GM12878 (cell line): ENCODE results near the gene DNMT3A. TPM values are rescaled to one million over a fixed set of nuclear protein-coding genes. Genes with fewer than 3 reads are reported as not detected.
A peak's percentile ranks its signal among the peaks of the same experiment; 100 is the strongest.

Source experiments
- ATAC-seq: fragments of 200-7000 bp; cut with Tn5 transposase; 3 replicates; pipeline ENCODE4 v1.9.1; 2020; ENCODE audit warnings: mild to moderate bottlenecking, moderate library complexity
- BruUV-seq: library from RNA; stranded (reverse); fragments of 400-500 nt; replicated peaks from 2 replicates; lab custom pipeline; 2021; lab: Mats Ljungman, UMichigan
- CTCF ChIA-PET: fragments of 300-600 bp; sonication (Branson Sonifier 250); formaldehyde crosslinking; extraction: SDS; loops from one replicate; lab custom pipeline; 2021; ENCODE audit warnings: inconsistent platforms; lab: Yijun Ruan, JAX
- POLR2A ChIA-PET: fragments of 350-600 bp; formaldehyde crosslinking; extraction: SDS; loops from one replicate; lab custom pipeline; 2021; ENCODE audit warnings: inconsistent platforms; lab: Charles Lee
- RAD21 ChIA-PET: fragments of 300-600 bp; sonication (Branson Sonifier 250); formaldehyde crosslinking; loops from one replicate; lab custom pipeline; 2023; ENCODE audit warnings: antibody characterized with exemption; ENCODE audit not compliant: unreplicated experiment; lab: Charles Lee
- SMC1A ChIA-PET: fragments of 300-600 bp; sonication (Branson Sonifier 250); formaldehyde crosslinking; loops from one replicate; lab custom pipeline; 2023; ENCODE audit not compliant: unreplicated experiment, uncharacterized antibody; lab: Charles Lee
- DNase-seq: peaks from one replicate; pipeline ENCODE4 v3.0.0-alpha.2; 2011; ENCODE audit warnings: low read depth, low spot score
- FAIRE-seq: peaks from 3 replicates; lab custom pipeline; 2011; peaks lifted over from hg19 to GRCh38; lab: Jason Lieb, UNC
- H2AFZ ChIP-seq: 2 replicates; pipeline ENCODE4 v1.6.0; 2011; ENCODE audit warnings: low read depth, low read length, control low read depth; ENCODE audit not compliant: control insufficient read depth
- H3K27ac ChIP-seq: 2 replicates; pipeline ENCODE4 v1.5.1; 2011; ENCODE audit warnings: control low read depth; ENCODE audit not compliant: control insufficient read depth, insufficient read depth
- H3K27me3 ChIP-seq, 2 experiments: replicated peaks in 1 of 2; 2 replicates each; pipeline versions ENCODE4 v1.6.0 to v1.6.1; 2011; ENCODE audit warnings: low read length in 1 of 2; ENCODE audit not compliant: control insufficient read depth in 2 of 2, insufficient read depth in 2 of 2
- H3K36me3 ChIP-seq, 2 experiments: 2 replicates each; pipeline ENCODE4 v1.5.1; 2011; ENCODE audit warnings: low read length in 1 of 2; ENCODE audit not compliant: control insufficient read depth in 2 of 2, insufficient read depth in 2 of 2
- H3K4me1 ChIP-seq: 2 replicates; pipeline ENCODE4 v1.6.1; 2011; ENCODE audit warnings: mild to moderate bottlenecking, low read length, moderate library complexity, mixed read lengths; ENCODE audit not compliant: control insufficient read depth, insufficient read depth
- H3K4me2 ChIP-seq: 2 replicates; pipeline ENCODE4 v1.6.0; 2011; ENCODE audit warnings: control low read depth; ENCODE audit not compliant: control insufficient read depth, insufficient read depth
- H3K4me3 ChIP-seq: fragments of 200-600 bp; sonication (generic); 2 replicates; pipeline ENCODE4 v1.5.1; 2016
- H3K79me2 ChIP-seq: 2 replicates; pipeline ENCODE4 v1.6.0; 2011; ENCODE audit warnings: low read length; ENCODE audit not compliant: control insufficient read depth, insufficient read depth
- H3K9ac ChIP-seq: 2 replicates; pipeline ENCODE4 v1.8.0; 2011; ENCODE audit warnings: low read length, control low read depth, mixed read lengths; ENCODE audit not compliant: control insufficient read depth, insufficient read depth
- H3K9me3 ChIP-seq: replicated peaks from 3 replicates; pipeline ENCODE4 v1.5.1; 2011; ENCODE audit warnings: mild to moderate bottlenecking, low read length; ENCODE audit not compliant: control insufficient read depth, insufficient read depth
- H4K20me1 ChIP-seq: 2 replicates; pipeline ENCODE4 v1.6.0; 2011; ENCODE audit not compliant: control insufficient read depth, insufficient read depth
- CBX3 ChIP-seq: fragments of 200-600 bp; sonication (generic); IDR thresholded peaks from 2 replicates; pipeline ENCODE4 v1.6.1; 2016; ENCODE audit warnings: low read depth, borderline replicate concordance
- EP300 ChIP-seq, 2 experiments: fragments of 150-350 bp in 1 of 2; IDR thresholded peaks; 2 replicates each; pipeline ENCODE4 v1.6.1; 2011 to 2012; ENCODE audit warnings: low read depth in 2 of 2, low read length in 2 of 2, borderline replicate concordance in 1 of 2, improper control_type of control experiment in 1 of 2, inconsistent platforms in 1 of 2; ENCODE audit not compliant: control insufficient read depth in 1 of 2
- HCFC1 ChIP-seq: fragments of 150-350 bp; IDR thresholded peaks from 2 replicates; pipeline ENCODE4 v1.6.1; 2014; ENCODE audit warnings: low read length
- IKZF1 ChIP-seq: fragments of 450-650 bp; conservative IDR thresholded peaks from 2 replicates; pipeline ENCODE4 v1.6.1; 2017; ENCODE audit warnings: antibody characterized with exemption, mild to moderate bottlenecking
- IKZF2 ChIP-seq, 2 experiments: fragments of 450-650 bp; IDR thresholded peaks; 2 replicates each; pipeline ENCODE4 v1.6.1; 2017; ENCODE audit warnings: mild to moderate bottlenecking in 2 of 2, moderate library complexity in 2 of 2
- LARP7 ChIP-seq: fragments of 450-650 bp; IDR thresholded peaks from 2 replicates; pipeline ENCODE4 v1.6.1; 2017; ENCODE audit warnings: mild to moderate bottlenecking
- NR2C2 ChIP-seq: IDR thresholded peaks from 2 replicates; pipeline ENCODE4 v1.6.1; 2011; ENCODE audit warnings: borderline replicate concordance, low read depth; ENCODE audit not compliant: control insufficient read depth, insufficient read length
- SMARCA5 ChIP-seq: fragments of 450-650 bp; IDR thresholded peaks from 2 replicates; pipeline ENCODE4 v1.6.1; 2017; ENCODE audit warnings: mild to moderate bottlenecking
- SMC3 ChIP-seq: IDR thresholded peaks from 2 replicates; pipeline ENCODE4 v1.6.1; 2011; ENCODE audit warnings: low read length, improper control_type of control experiment, borderline replicate concordance
- SPI1 ChIP-seq: IDR thresholded peaks from 2 replicates; pipeline ENCODE4 v1.6.1; 2011; ENCODE audit warnings: low read depth, mild to moderate bottlenecking, low read length, moderate library complexity, borderline replicate concordance; ENCODE audit not compliant: insufficient read depth
- SREBF2 ChIP-seq: IDR thresholded peaks from 2 replicates; pipeline ENCODE4 v1.6.1; 2012; ENCODE audit warnings: mild to moderate bottlenecking, low read length
- SUPT20H ChIP-seq: IDR thresholded peaks from 2 replicates; pipeline ENCODE4 v1.6.1; 2011; ENCODE audit warnings: low read depth, mild to moderate bottlenecking, low read length, moderate library complexity, borderline replicate concordance; ENCODE audit not compliant: control insufficient read depth
- TCF12 ChIP-seq: IDR thresholded peaks from 2 replicates; pipeline ENCODE4 v1.6.1; 2011; ENCODE audit warnings: low read depth, mild to moderate bottlenecking, low read length
- YY1 ChIP-seq: IDR thresholded peaks from 2 replicates; pipeline ENCODE4 v1.6.1; 2011; ENCODE audit warnings: low read depth, mild to moderate bottlenecking, low read length
- ZNF217 ChIP-seq: fragments of 450-650 bp; IDR thresholded peaks from 2 replicates; pipeline ENCODE4 v1.6.1; 2017; ENCODE audit warnings: antibody characterized with exemption, mild to moderate bottlenecking
- ZNF24 ChIP-seq: fragments of 450-650 bp; IDR thresholded peaks from 2 replicates; pipeline ENCODE4 v1.6.1; 2017; ENCODE audit warnings: antibody characterized with exemption, mild to moderate bottlenecking
- WGBS: methylation state at CpG from one replicate; pipeline ENCODE4 v1.1.6; 2016; ENCODE audit warnings: low lambda C conversion rate; ENCODE audit not compliant: insufficient replicate concordance, insufficient coverage; ENCODE audit errors: missing lambda C conversion rate; 5-methylcytosine and 5-hydroxymethylcytosine counted together
- in situ Hi-C: fragments of 300-500 bp; cut with MboI; formaldehyde crosslinking; loops from 9 replicates; pipeline ENCODE4 v1.14.3; 2018; ENCODE audit warnings: mixed read lengths
- intact Hi-C: fragments of 100-400 bp; cut with micrococcal nuclease; formaldehyde crosslinking; loops from one replicate; pipeline ENCODE4 v1.14.2; 2022; ENCODE audit not compliant: unreplicated experiment
- polyA plus RNA-seq, 11 experiments: library from polyadenylated mRNA; depleted of rRNA in 4 of 11; unstranded in 6 of 11; stranded (reverse) in 5 of 11; fragments of >200 nt; fragmentation: Nextera tagmentation in 4 of 11; fragmentation: Illumina TruSeq in 1 of 11; extraction: Ambion mirVana in 4 of 11; extraction: Trizol in 1 of 11; gene quantifications; 1 replicate in 1 of 11; 2 replicates in 10 of 11; pipeline versions ENCODE4 v1.2.1 to v1.2.3, GENCODE V29; 2011 to 2016; ENCODE audit warnings: inconsistent platforms in 2 of 11, missing spikeins in 2 of 11, low read depth in 1 of 11
- total RNA-seq, 4 experiments: library from RNA; depleted of rRNA in 3 of 4; stranded (reverse); fragments of >200 nt in 3 of 4; fragmentation: Illumina TruSeq in 1 of 4; extraction: Trizol in 1 of 4; gene quantifications; 2 replicates each; pipeline versions ENCODE4 v1.2.1 to v1.2.3, GENCODE V29; 2013 to 2021
- TF ChIP-seq, protein P1 (sequence below): fragments of 450-650 bp; IDR thresholded peaks from 2 replicates; pipeline ENCODE4 v1.6.1; 2017; ENCODE audit warnings: low read depth, mild to moderate bottlenecking, moderate library complexity
- TF ChIP-seq, protein P2 (sequence below): fragments of 450-650 bp; IDR thresholded peaks from 2 replicates; pipeline ENCODE4 v1.6.1; 2017; ENCODE audit warnings: mild to moderate bottlenecking, moderate library complexity
- TF ChIP-seq, protein P3 (sequence below): fragments of 450-650 bp; IDR thresholded peaks from 2 replicates; pipeline ENCODE4 v1.6.1; 2016; ENCODE audit warnings: mild to moderate bottlenecking

Gene DNMT3A
- total and polyA plus RNA-seq, 10 of the 15 experiments (the other 5 are each of a cell fraction or from before 2014, with no cell fraction given): 7.4 to 51.6 (median 17.4) TPM

DNA sequence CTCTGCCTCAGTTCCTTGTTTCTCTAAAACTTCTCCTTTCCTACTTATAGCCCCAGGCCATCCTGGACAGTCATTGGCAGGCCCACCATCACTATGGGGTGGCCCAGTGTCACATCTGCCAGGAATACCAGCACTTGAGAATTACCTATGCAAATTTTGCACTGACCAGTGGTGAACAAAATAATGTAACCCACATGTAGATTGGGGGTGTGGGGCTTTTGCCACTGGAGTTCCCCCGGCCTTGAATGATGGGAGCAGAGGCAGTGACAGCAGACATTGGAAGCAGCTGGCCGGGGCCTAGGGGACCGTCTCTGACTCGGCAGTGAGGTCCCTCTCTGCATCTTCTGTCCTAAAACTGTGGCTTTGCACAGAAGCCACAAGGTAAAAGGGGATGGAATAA is 24.9 kb upstream of the DNMT3A start:
- no TSS peak for BruUV-seq
- Histone ChIP-seq H3K4me1 (peaks cover 11% of the 10 kb centered on the region), H3K4me3 (no peak overlapping the region), H3K79me2 (no peaks in the 10 kb centered on the region), H2AFZ (no peak overlapping the region), H3K4me2 (no peak overlapping the region; the same call in 1 of the 2 replicates), H3K36me3 (no peaks in the 10 kb centered on the region), H4K20me1 (no peaks in the 10 kb centered on the region), H3K9me3 (no peaks in the 10 kb centered on the region), H3K27ac (no peak overlapping the region), H3K27me3 (no peaks in the 10 kb centered on the region), H3K9ac (no peak overlapping the region)
- CTCF ChIA-PET: interaction anchor here (1.0 to 8.6 kb wide), 3 partner anchors 11 to 27 kb away, joined by 5 to 126 read pairs (median 7); no protein-coding TSS in a partner anchor
- ATAC-seq (peak; percentile 10), DNase-seq (no peak), FAIRE-seq (no peak)
- SMC1A ChIA-PET: interaction anchor here (0.9 to 3.1 kb wide), 5 partner anchors 37 to 200 kb away, joined by 3 to 13 read pairs (median 4); no protein-coding TSS in a partner anchor
- intact Hi-C loops: no loop called here
- RAD21 ChIA-PET: interaction anchor here (0.8 to 2.6 kb wide), 3 partner anchors 9 to 201 kb away, joined by 3 to 11 read pairs (median 3); no protein-coding TSS in a partner anchor
- 14% methylated on average over 4 of the region's 4 CpGs for WGBS
- in situ Hi-C loops: no loop called here
- POLR2A ChIA-PET: interaction anchor here (1.2 to 1.9 kb wide), 2 partner anchors 9 to 36 kb away, joined by 4 to 9 read pairs; no protein-coding TSS in a partner anchor
- TF ChIP-seq TCF12 (no peak), ZNF217 (no peak), LARP7 (no peak), SMC3 (no peak), SUPT20H (no peak), YY1 (no peak), IKZF2 (IDR thresholded peaks at IDR 0.05) (peak in 1 of 2 experiments; percentile 22; a peak in 1 of 4 replicates), IKZF1 (peak; percentile 57), EP300 (IDR thresholded peaks at IDR 0.05; ENCODE audit: borderline replicate concordance in 1 of 2, control insufficient read depth in 1 of 2, low read depth in 2 of 2, low read length in 2 of 2) (peak in 1 of 2 experiments; percentile 25; a peak in 1 of 4 replicates), CBX3 (no peak), NR2C2 (no peak), SPI1 (no peak), HCFC1 (no peak), SREBF2 (no peak), ZNF24 (no peak), SMARCA5 (no peak)
- TF ChIP-seq, protein P1, sequence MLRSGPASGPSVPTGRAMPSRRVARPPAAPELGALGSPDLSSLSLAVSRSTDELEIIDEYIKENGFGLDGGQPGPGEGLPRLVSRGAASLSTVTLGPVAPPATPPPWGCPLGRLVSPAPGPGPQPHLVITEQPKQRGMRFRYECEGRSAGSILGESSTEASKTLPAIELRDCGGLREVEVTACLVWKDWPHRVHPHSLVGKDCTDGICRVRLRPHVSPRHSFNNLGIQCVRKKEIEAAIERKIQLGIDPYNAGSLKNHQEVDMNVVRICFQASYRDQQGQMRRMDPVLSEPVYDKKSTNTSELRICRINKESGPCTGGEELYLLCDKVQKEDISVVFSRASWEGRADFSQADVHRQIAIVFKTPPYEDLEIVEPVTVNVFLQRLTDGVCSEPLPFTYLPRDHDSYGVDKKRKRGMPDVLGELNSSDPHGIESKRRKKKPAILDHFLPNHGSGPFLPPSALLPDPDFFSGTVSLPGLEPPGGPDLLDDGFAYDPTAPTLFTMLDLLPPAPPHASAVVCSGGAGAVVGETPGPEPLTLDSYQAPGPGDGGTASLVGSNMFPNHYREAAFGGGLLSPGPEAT: peak; percentile 29; the same call in 1 of the 2 replicates
- TF ChIP-seq, protein P2, sequence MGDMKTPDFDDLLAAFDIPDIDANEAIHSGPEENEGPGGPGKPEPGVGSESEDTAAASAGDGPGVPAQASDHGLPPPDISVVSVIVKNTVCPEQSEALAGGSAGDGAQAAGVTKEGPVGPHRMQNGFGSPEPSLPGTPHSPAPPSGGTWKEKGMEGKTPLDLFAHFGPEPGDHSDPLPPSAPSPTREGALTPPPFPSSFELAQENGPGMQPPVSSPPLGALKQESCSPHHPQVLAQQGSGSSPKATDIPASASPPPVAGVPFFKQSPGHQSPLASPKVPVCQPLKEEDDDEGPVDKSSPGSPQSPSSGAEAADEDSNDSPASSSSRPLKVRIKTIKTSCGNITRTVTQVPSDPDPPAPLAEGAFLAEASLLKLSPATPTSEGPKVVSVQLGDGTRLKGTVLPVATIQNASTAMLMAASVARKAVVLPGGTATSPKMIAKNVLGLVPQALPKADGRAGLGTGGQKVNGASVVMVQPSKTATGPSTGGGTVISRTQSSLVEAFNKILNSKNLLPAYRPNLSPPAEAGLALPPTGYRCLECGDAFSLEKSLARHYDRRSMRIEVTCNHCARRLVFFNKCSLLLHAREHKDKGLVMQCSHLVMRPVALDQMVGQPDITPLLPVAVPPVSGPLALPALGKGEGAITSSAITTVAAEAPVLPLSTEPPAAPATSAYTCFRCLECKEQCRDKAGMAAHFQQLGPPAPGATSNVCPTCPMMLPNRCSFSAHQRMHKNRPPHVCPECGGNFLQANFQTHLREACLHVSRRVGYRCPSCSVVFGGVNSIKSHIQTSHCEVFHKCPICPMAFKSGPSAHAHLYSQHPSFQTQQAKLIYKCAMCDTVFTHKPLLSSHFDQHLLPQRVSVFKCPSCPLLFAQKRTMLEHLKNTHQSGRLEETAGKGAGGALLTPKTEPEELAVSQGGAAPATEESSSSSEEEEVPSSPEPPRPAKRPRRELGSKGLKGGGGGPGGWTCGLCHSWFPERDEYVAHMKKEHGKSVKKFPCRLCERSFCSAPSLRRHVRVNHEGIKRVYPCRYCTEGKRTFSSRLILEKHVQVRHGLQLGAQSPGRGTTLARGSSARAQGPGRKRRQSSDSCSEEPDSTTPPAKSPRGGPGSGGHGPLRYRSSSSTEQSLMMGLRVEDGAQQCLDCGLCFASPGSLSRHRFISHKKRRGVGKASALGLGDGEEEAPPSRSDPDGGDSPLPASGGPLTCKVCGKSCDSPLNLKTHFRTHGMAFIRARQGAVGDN: 0 out of 2 replicates have a peak, but pooled peaks have one; percentile 35
- TF ChIP-seq, protein P3, sequence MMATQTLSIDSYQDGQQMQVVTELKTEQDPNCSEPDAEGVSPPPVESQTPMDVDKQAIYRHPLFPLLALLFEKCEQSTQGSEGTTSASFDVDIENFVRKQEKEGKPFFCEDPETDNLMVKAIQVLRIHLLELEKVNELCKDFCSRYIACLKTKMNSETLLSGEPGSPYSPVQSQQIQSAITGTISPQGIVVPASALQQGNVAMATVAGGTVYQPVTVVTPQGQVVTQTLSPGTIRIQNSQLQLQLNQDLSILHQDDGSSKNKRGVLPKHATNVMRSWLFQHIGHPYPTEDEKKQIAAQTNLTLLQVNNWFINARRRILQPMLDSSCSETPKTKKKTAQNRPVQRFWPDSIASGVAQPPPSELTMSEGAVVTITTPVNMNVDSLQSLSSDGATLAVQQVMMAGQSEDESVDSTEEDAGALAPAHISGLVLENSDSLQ: peak; percentile 52; the same call in 1 of the 2 replicates
